Measurements from ENCODE around the gene RBFA. TPM values are rescaled to one million over a fixed set of nuclear protein-coding genes. Genes with fewer than 3 reads are reported as not detected.

The RBFA gene
- total and polyA plus RNA-seq, 2 donors (not counting 3 experiments of a cell fraction or from before 2014, with no cell fraction given): 27.4 to 34.8 TPM

- Histone ChIP-seq H4K20me1 (replicated peaks; ENCODE audit: control insufficient read depth, extremely low read depth, insufficient read depth, low read length) (no peaks in the 10 kb centered on the region), H3K9ac (replicated peaks; ENCODE audit: extremely low read depth, insufficient read depth, low read length) (no peak overlapping the region), H3K4me1 (ENCODE audit: control insufficient read depth, extremely low read depth, insufficient read depth, low read length) (no peaks in the 10 kb centered on the region), H3K9me3 (replicated peaks; ENCODE audit: control insufficient read depth, insufficient read depth, low read length) (no peaks in the 10 kb centered on the region), H3K36me3 (ENCODE audit: control insufficient read depth in 2 of 2, extremely low read depth in 1 of 2, insufficient read depth in 2 of 2, low read length in 2 of 2) (no peaks in the 10 kb centered on the region), H3K79me2 (ENCODE audit: control insufficient read depth, insufficient read depth, low read length) (no peaks in the 10 kb centered on the region), H3K4me3 (replicated peaks in 1 of 3; ENCODE audit: insufficient read depth in 1 of 3, low read depth in 1 of 3, low read length in 3 of 3) (no peak overlapping the region), H3K27ac (ENCODE audit: insufficient read depth, low read depth, low read length) (no peak overlapping the region), H3K9me1 (replicated peaks; ENCODE audit: control insufficient read depth, extremely low read depth, insufficient read depth, low read length) (no peaks in the 10 kb centered on the region), H3K4me2 (ENCODE audit: insufficient read depth, low read length) (no peak overlapping the region), H3K27me3 (ENCODE audit: control insufficient read depth in 2 of 2, insufficient read depth in 2 of 2, low read length in 2 of 2) (no peaks in the 10 kb centered on the region), H2AFZ (ENCODE audit: low read depth, low read length) (no peak overlapping the region)
- no peak for FAIRE-seq
- ChIA-PET POLR2A (no interaction called here), CTCF (no interaction called here)
- dilution Hi-C loops (cut with MboI; ENCODE audit: extremely low pct_ligation_motif_present, low sequenced_read_pairs): no loop called here
- DNase-seq (ENCODE audit: low read depth, low spot score): no peak
- intact Hi-C loops (cut with micrococcal nuclease): no loop called here
- TF ChIP-seq POLR2A (IDR thresholded peaks at IDR 0.05; ENCODE audit: low read depth, low read length) (no peak), GATA2 (IDR thresholded peaks at IDR 0.05; ENCODE audit: insufficient read depth, insufficient read length, low read depth, low read length) (no peak), POLR2AphosphoS5 (IDR thresholded peaks at IDR 0.05; ENCODE audit: insufficient read depth, low read depth, low read length) (no peak), EZH2 (IDR thresholded peaks at IDR 0.05; ENCODE audit: borderline replicate concordance, low read depth, low read length, severe bottlenecking) (no peak), JUN (IDR thresholded peaks at IDR 0.05; ENCODE audit: borderline replicate concordance, insufficient read depth, insufficient read length, low read depth) (no peak), CTCF (IDR thresholded peaks at IDR 0.05; ENCODE audit: extremely low read depth in 1 of 2, insufficient read depth in 1 of 2, low read depth in 1 of 2, low read length in 2 of 2) (no peak), MAX (IDR thresholded peaks at IDR 0.05; ENCODE audit: insufficient read depth, insufficient read length) (no peak), FOS (IDR thresholded peaks at IDR 0.05; ENCODE audit: borderline replicate concordance, insufficient read depth, low read length) (no peak), MYC (IDR thresholded peaks at IDR 0.05; ENCODE audit: low read depth, low read length) (no peak)
- no TSS peak for BruUV-seq (replicated peaks)
Observed at GRCh38 chr18:80004600-80005342, 29.5 kb upstream of the RBFA start.
